Lower leg skin (tissue), 4 donors: Measurements from ENCODE around the gene SLC13A3. TPM values are rescaled to one million over a fixed set of nuclear protein-coding genes. Genes with fewer than 3 reads are reported as not detected.

Experiments used
- DNase-seq, 2 donors: peaks; one replicate each; pipeline ENCODE4 v3.0.0-alpha.2; 2019; ENCODE audit warnings: low spot score in 2 of 2
- H3K4me3 ChIP-seq: fragments of 200-600 bp; sonication (generic); 2 replicates; pipeline ENCODE4 v1.5.1; 2017; ENCODE audit warnings: mild to moderate bottlenecking, low read depth; ENCODE audit not compliant: poor library complexity, severe bottlenecking
- CTCF ChIP-seq, 3 donors: fragments of 450-650 bp; IDR thresholded peaks; one replicate each; pipeline ENCODE4 v1.5.1; 2016; ENCODE audit warnings: antibody characterized with exemption in 3 of 3, mild to moderate bottlenecking in 3 of 3, moderate library complexity in 2 of 3
- POLR2A ChIP-seq, 2 donors: fragments of 450-650 bp; IDR thresholded peaks; one replicate each; pipeline ENCODE4 v1.6.1; 2016 to 2017; ENCODE audit warnings: antibody characterized with exemption in 2 of 2, mild to moderate bottlenecking in 1 of 2, moderate library complexity in 1 of 2
- WGBS, 2 donors: methylation state at CpG; one replicate each; pipeline ENCODE4 v1.1.5; 2018; 5-methylcytosine and 5-hydroxymethylcytosine counted together
- intact Hi-C: fragments of 100-400 bp; cut with DNase I; formaldehyde crosslinking; loops from one replicate; pipeline ENCODE4 v1.15.0; 2023; ENCODE audit warnings: low total_unique reads
- total RNA-seq, 4 donors: library from RNA; depleted of rRNA; stranded (reverse); fragments of >200 nt; gene quantifications; one replicate each; pipeline ENCODE4 v1.1.0, GENCODE V29; 2016

SLC13A3 gene
- total RNA-seq, 4 donors from 2014 or later = 1.4 to 3.3 (median 1.8) TPM

- no peak overlapping the region for H3K4me3 ChIP-seq
- intact Hi-C loops = no loop called here
- no peak for TF ChIP-seq POLR2A (IDR thresholded peaks at IDR 0.05)
- TF ChIP-seq CTCF (IDR thresholded peaks at IDR 0.05) = no peak
- WGBS, 2 donors = 79 to 86% methylated on average over 4 of the region's 4 CpGs
- DNase-seq = peak in 1 of 2 donors; percentile 58
Measured at GRCh38 chr20:46637427-46638133, 13.7 kb downstream of the SLC13A3 start.

GRCh38 chr20:46637020-46637419 is 14.2 kb downstream of the SLC13A3 start:
- intact Hi-C loops = no loop called here
- 89 to 90% methylated on average over 11 of the region's 11 CpGs for WGBS, 2 donors
- TF ChIP-seq POLR2A (IDR thresholded peaks at IDR 0.05) = no peak
- no peak for TF ChIP-seq CTCF (IDR thresholded peaks at IDR 0.05)
- H3K4me3 ChIP-seq = no peak overlapping the region
- peak in 1 of 2 donors; percentile 39 for DNase-seq

GRCh38 chr20:46636514-46636913 is 14.7 kb downstream of the SLC13A3 start:
- TF ChIP-seq POLR2A (IDR thresholded peaks at IDR 0.05) (no peak), CTCF (IDR thresholded peaks at IDR 0.05) (no peak)
- intact Hi-C loops = no loop called here
- DNase-seq = peak in 1 of 2 donors; percentile 28
- H3K4me3 ChIP-seq = no peak overlapping the region
- 93 to 97% methylated on average over 4 of the region's 4 CpGs for WGBS, 2 donors

GRCh38 chr20:46635514-46636136 is 15.6 kb downstream of the SLC13A3 start:
- no peak overlapping the region for H3K4me3 ChIP-seq
- WGBS, 2 donors = 80% methylated on average over 5 of the region's 5 CpGs
- intact Hi-C loops = no loop called here
- DNase-seq = peak in 1 of 2 donors; percentile 12
- TF ChIP-seq CTCF (IDR thresholded peaks at IDR 0.05) (no peak), POLR2A (IDR thresholded peaks at IDR 0.05) (no peak)

GRCh38 chr20:46634528-46634927 is 16.7 kb downstream of the SLC13A3 start:
- TF ChIP-seq POLR2A (IDR thresholded peaks at IDR 0.05) (no peak), CTCF (IDR thresholded peaks at IDR 0.05) (no peak)
- no peak overlapping the region for H3K4me3 ChIP-seq
- intact Hi-C loops = no loop called here
- DNase-seq = peak in 1 of 2 donors; percentile 53
- WGBS, 2 donors = 76 to 79% methylated on average over 6 of the region's 6 CpGs
